BJ (cell line): ENCODE data around the gene MARK2. TPM values are rescaled to one million over a fixed set of nuclear protein-coding genes. Genes with fewer than 3 reads are reported as not detected.
A peak's percentile ranks its signal among the peaks of the same experiment; 100 is the strongest.

ENCODE experiments used
- CTCF ChIA-PET: fragments of 350-600 bp; formaldehyde crosslinking; extraction: SDS; loops from one replicate; lab custom pipeline; 2021; ENCODE audit warnings: antibody characterized with exemption, inconsistent platforms; lab: Yijun Ruan, JAX
- POLR2A ChIA-PET: fragments of 300-600 bp; sonication (Branson Sonifier 250); formaldehyde crosslinking; extraction: SDS; loops from one replicate; lab custom pipeline; 2021; ENCODE audit warnings: antibody characterized with exemption; lab: Charles Lee
- DNase-seq: peaks from one replicate; pipeline ENCODE4 v3.0.0-alpha.2; 2011; ENCODE audit warnings: low read depth
- H3K27me3 ChIP-seq: 2 replicates; pipeline ENCODE4 v1.6.0; 2011; ENCODE audit warnings: low read length; ENCODE audit not compliant: control insufficient read depth, insufficient read depth
- H3K36me3 ChIP-seq: 2 replicates; pipeline ENCODE4 v1.5.1; 2011; ENCODE audit warnings: low read length; ENCODE audit not compliant: control insufficient read depth, insufficient read depth
- H3K4me3 ChIP-seq: 2 replicates; pipeline ENCODE4 v1.5.1; 2011; ENCODE audit warnings: low read depth, mild to moderate bottlenecking, control low read depth, low read length
- polyA plus RNA-seq: library from polyadenylated mRNA; depleted of rRNA; stranded (reverse); fragments of >200 nt; gene quantifications from 2 replicates; pipeline ENCODE4 v1.2.3, GENCODE V29; 2011
- TF ChIP-seq, protein P1 (sequence below): IDR thresholded peaks from 2 replicates; pipeline ENCODE4 v1.5.1; 2011; ENCODE audit warnings: low read depth, mild to moderate bottlenecking, control low read depth, inconsistent platforms, low read length, moderate library complexity; ENCODE audit not compliant: insufficient read depth

The MARK2 gene
- polyA plus RNA-seq, 1 experiment, result 13.8 TPM

DNA sequence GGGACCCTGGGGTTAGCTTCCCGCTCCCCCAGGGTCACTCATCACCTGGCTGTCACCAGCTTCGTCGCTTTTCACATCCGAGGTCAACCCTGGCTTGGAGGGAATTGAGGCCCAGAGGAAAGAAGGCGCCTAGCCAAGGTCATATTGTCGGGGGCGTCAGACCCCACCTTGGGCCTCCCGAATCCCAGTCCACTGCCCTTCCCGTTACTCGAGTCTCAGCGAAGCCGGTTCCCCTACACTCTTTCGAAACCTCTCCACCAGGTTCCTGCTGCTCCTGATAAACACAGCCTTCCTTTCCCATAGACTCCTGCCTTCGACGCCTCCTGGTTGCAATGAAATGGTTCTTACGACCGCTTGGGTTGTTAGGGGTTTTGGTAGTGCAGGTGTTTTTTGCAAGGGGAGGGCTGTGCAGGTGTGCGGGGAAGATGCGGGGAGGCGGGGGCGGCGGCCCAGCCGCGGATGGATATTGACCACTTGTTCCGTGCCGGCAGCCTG is 100.5 kb downstream of the MARK2 start:
- H3K36me3 ChIP-seq, result no peaks in the 10 kb centered on the region; the same call in 1 of the 2 replicates
- DNase-seq, result no peak
- CTCF ChIA-PET, result interaction anchor here (1.3 to 2.0 kb wide), 2 partner anchors 102 to 110 kb away, joined by 3 to 10 read pairs; no protein-coding TSS in a partner anchor
- POLR2A ChIA-PET, result interaction anchor here (0.6 kb wide), 1 partner anchor 13 kb away, joined by 17 read pairs; no protein-coding TSS in a partner anchor
- TF ChIP-seq, protein P1, sequence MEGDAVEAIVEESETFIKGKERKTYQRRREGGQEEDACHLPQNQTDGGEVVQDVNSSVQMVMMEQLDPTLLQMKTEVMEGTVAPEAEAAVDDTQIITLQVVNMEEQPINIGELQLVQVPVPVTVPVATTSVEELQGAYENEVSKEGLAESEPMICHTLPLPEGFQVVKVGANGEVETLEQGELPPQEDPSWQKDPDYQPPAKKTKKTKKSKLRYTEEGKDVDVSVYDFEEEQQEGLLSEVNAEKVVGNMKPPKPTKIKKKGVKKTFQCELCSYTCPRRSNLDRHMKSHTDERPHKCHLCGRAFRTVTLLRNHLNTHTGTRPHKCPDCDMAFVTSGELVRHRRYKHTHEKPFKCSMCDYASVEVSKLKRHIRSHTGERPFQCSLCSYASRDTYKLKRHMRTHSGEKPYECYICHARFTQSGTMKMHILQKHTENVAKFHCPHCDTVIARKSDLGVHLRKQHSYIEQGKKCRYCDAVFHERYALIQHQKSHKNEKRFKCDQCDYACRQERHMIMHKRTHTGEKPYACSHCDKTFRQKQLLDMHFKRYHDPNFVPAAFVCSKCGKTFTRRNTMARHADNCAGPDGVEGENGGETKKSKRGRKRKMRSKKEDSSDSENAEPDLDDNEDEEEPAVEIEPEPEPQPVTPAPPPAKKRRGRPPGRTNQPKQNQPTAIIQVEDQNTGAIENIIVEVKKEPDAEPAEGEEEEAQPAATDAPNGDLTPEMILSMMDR, result peak; percentile 4; the same call in 1 of the 2 replicates
- peak overlapping the region; percentile 99 for H3K4me3 ChIP-seq
- no peaks in the 10 kb centered on the region for H3K27me3 ChIP-seq

DNA sequence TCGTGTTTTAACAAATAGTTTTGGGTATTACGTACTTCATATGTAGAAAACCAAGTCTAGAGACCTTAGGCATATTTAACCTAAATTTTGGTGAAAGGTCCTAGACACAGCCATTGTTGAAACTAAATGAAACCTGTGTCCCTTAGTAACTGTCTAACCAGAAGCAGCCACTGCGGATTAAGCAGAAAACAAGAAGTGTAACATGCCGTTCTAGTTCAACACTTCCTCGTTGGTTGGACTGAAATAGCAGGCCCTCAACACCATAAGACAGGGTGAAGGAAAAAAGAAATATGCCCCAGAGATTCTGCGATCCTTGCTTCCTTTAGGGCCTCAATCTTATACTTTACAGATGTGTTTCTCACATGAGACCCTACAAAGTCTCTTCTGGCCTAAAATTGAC is 101.9 kb downstream of the MARK2 start:
- H3K4me3 ChIP-seq, result no peak overlapping the region
- POLR2A ChIA-PET, result no interaction called here
- no peak for DNase-seq
- no peaks in the 10 kb centered on the region; the same call in 1 of the 2 replicates for H3K36me3 ChIP-seq
- CTCF ChIA-PET, result no interaction called here
- no peaks in the 10 kb centered on the region for H3K27me3 ChIP-seq
- TF ChIP-seq, protein P1, result no peak

DNA sequence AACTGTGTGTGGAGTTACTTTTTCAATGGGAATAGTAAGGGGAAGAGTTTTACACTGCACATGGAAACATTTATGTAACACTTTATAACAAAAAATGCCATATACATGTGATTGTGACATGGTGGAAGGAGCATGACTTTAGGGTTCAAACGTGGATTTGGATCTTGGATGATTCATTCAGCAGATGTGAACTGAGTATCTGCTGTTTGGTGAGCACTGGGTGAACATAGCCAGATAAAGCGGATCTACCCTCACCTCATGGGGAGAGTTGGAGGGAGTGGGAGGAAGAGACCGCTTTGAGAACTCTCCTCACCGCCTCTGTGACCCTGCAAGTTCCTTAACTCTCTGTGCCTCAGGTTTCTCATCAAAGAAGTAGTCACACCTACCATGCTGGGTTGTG is 103.0 kb downstream of the MARK2 start:
- peaks cover 4% of the 10 kb centered on the region for H3K36me3 ChIP-seq
- H3K4me3 ChIP-seq, result no peak overlapping the region
- no peaks in the 10 kb centered on the region for H3K27me3 ChIP-seq
- no peak for DNase-seq
- TF ChIP-seq, protein P1, result no peak
- POLR2A ChIA-PET, result interaction anchor here (0.6 kb wide), 1 partner anchor 1150 kb away, joined by 3 read pairs; no protein-coding TSS in a partner anchor
- CTCF ChIA-PET, result interaction anchor here (1.6 to 11.6 kb wide), 2 partner anchors 104 to 462 kb away, joined by 4 to 188 read pairs; partner anchors contain the start of gene MARK2

DNA sequence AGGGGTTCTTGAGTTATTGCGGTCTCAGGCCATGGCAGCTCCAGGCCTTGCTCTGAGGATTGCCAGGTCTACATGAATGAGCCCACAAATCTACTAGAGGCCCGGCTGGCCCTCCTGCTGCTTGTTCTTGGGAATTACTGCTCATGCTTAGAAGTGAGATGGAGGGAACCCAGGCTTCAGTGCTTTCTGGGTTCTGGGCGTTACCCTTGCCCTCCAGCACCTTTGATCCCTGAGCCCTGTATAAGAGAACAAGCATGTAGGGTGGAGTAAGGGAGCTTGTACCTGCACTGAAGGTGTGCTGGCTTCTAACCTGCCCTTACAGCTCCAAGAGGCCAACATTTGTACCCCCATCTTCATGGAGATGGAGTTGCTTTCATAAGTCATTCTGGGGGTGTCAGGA is 103.9 kb downstream of the MARK2 start:
- Histone ChIP-seq H3K27me3 (no peaks in the 10 kb centered on the region), H3K4me3 (no peak overlapping the region), H3K36me3 (peaks cover 4% of the 10 kb centered on the region)
- TF ChIP-seq, protein P1, result no peak
- no peak for DNase-seq
- ChIA-PET CTCF (interaction anchor here (0.7 to 11.6 kb wide), 5 partner anchors 27 to 463 kb away, joined by 4 to 188 read pairs (median 4); partner anchors contain the start of genes MARK2 and ZFTA), POLR2A (interaction anchor here (0.5 to 0.6 kb wide), 2 partner anchors 70 to 1149 kb away, joined by 3 read pairs; no protein-coding TSS in a partner anchor)

DNA sequence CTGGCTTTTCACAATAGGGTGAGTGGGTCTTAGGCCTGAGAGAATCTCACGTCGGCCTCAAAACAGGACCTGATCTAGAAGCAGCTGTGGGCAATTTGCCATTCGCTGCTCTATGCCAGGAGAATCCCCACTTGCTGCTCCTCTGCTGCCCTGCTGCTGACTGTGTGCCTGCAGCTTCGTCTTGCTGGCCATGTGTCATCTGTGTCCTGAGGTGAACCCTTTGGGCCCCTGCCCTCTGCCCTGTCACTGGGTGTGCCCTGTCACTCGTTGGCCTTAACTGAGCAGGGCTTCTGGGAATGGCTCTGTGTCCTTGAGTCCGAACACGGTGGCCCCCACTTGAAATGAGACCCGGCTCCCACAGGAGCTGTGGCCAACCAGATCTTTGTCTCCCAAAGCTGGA is 106.1 kb downstream of the MARK2 start:
- ChIA-PET CTCF (interaction anchor here (0.7 to 11.6 kb wide), 22 partner anchors 10 to 465 kb away, joined by 3 to 188 read pairs (median 6); partner anchors contain the start of genes MARK2, RCOR2 and ZFTA), POLR2A (no interaction called here)
- DNase-seq, result no peak
- no peak overlapping the region for H3K4me3 ChIP-seq
- no peaks in the 10 kb centered on the region for H3K27me3 ChIP-seq
- TF ChIP-seq, protein P1, result no peak
- peaks cover 4% of the 10 kb centered on the region for H3K36me3 ChIP-seq
